A549 (cell line): ENCODE measurements around the gene IZUMO1R. TPM values are rescaled to one million over a fixed set of nuclear protein-coding genes. Genes with fewer than 3 reads are reported as not detected.
A peak's percentile ranks its signal among the peaks of the same experiment; 100 is the strongest.

Experiments
- ATAC-seq, 2 experiments: fragments of 200-7000 bp in 1 of 2; fragments of >200 bp in 1 of 2; cut with Nextera tagmentation in 1 of 2; cut with Tn5 transposase in 1 of 2; 3 replicates each; pipeline versions ENCODE4 v1.8.0 to v1.9.1; 2018 to 2020; ENCODE audit warnings: mild to moderate bottlenecking in 1 of 2, moderate library complexity in 1 of 2
- CTCF ChIA-PET: fragments of 300-600 bp; sonication (Branson Sonifier 250); formaldehyde crosslinking; extraction: SDS; loops from one replicate; lab custom pipeline; 2021; ENCODE audit warnings: antibody characterized with exemption, inconsistent platforms; lab: Yijun Ruan, JAX
- POLR2A ChIA-PET: fragments of 350-600 bp; formaldehyde crosslinking; extraction: SDS; loops from one replicate; lab custom pipeline; 2021; ENCODE audit warnings: antibody characterized with exemption, inconsistent platforms; lab: Yijun Ruan, JAX
- DNase-seq, 2 experiments: peaks; one replicate each; pipeline versions ENCODE4 v3.0.0 to v3.0.0-alpha.2; 2011 to 2016; ENCODE audit warnings: low read depth in 1 of 2, low spot score in 1 of 2
- FAIRE-seq: peaks from 2 replicates; lab custom pipeline; 2011; peaks lifted over from hg19 to GRCh38; lab: Jason Lieb, UNC
- H3K27ac ChIP-seq, 2 experiments: fragments of >200 bp; sonication (Bioruptor Twin); formaldehyde crosslinking; 3 replicates each; pipeline ENCODE4 v1.5.1; 2016 to 2017
- H3K4me1 ChIP-seq: fragments of >200 bp; sonication (Bioruptor Twin); formaldehyde crosslinking; 3 replicates; pipeline ENCODE4 v1.6.1; 2016
- H3K4me2 ChIP-seq: fragments of >200 bp; sonication (Bioruptor Twin); formaldehyde crosslinking; 3 replicates; pipeline ENCODE4 v1.6.1; 2016
- H3K4me3 ChIP-seq: fragments of >200 bp; sonication (Bioruptor Twin); formaldehyde crosslinking; 3 replicates; pipeline ENCODE4 v1.5.1; 2016
- H3K9me3 ChIP-seq: fragments of >200 bp; sonication (Bioruptor Twin); formaldehyde crosslinking; 3 replicates; pipeline ENCODE4 v1.6.1; 2016
- CBX8 ChIP-seq: fragments of 200-600 bp; sonication (generic); IDR thresholded peaks from 2 replicates; pipeline ENCODE4 v1.6.1; 2016
- CEBPB ChIP-seq, 2 experiments: fragments of >200 bp in 1 of 2; sonication (Bioruptor Twin) in 1 of 2; formaldehyde crosslinking in 1 of 2; IDR thresholded peaks; 2 replicates each; pipeline ENCODE4 v1.6.1; 2012 to 2016
- EHF ChIP-seq: fragments of 250-450 bp; sonication (Bioruptor Pico); IDR thresholded peaks from 2 replicates; pipeline ENCODE4 v1.5.0; 2020; ENCODE audit warnings: mild to moderate bottlenecking
- EHMT2 ChIP-seq: fragments of 200-600 bp; sonication (generic); IDR thresholded peaks from 2 replicates; pipeline ENCODE4 v1.6.1; 2016; ENCODE audit warnings: antibody characterized with exemption, low read depth, mild to moderate bottlenecking, moderate library complexity
- EP300 ChIP-seq, 2 experiments: fragments of >200 bp; sonication (Bioruptor Twin); formaldehyde crosslinking; IDR thresholded peaks; 2 replicates in 1 of 2; 3 replicates in 1 of 2; pipeline ENCODE4 v1.6.1; 2016 to 2017
- FOSB ChIP-seq: fragments of 250-450 bp; sonication (Bioruptor Pico); IDR thresholded peaks from 2 replicates; pipeline ENCODE4 v1.5.0; 2020; ENCODE audit warnings: mild to moderate bottlenecking, moderate library complexity
- GATA3 ChIP-seq: IDR thresholded peaks from 2 replicates; pipeline ENCODE4 v1.6.1; 2012; ENCODE audit warnings: borderline replicate concordance
- HEYL ChIP-seq: fragments of 250-450 bp; sonication (Bioruptor Pico); IDR thresholded peaks from 2 replicates; pipeline ENCODE4 v1.8.0; 2021; ENCODE audit warnings: mild to moderate bottlenecking, moderate library complexity
- HOXB5 ChIP-seq: fragments of 250-450 bp; sonication (Bioruptor Pico); IDR thresholded peaks from 2 replicates; pipeline ENCODE4 v1.5.0; 2020; ENCODE audit warnings: mild to moderate bottlenecking, moderate library complexity
- JUN ChIP-seq, 2 experiments: fragments of >200 bp; sonication (Bioruptor Twin); formaldehyde crosslinking; IDR thresholded peaks; 2 replicates in 1 of 2; 3 replicates in 1 of 2; pipeline ENCODE4 v1.6.1; 2016 to 2017
- KDM5A ChIP-seq: fragments of 200-600 bp; sonication (generic); IDR thresholded peaks from 2 replicates; pipeline ENCODE4 v1.6.1; 2016; ENCODE audit warnings: antibody characterized with exemption, mild to moderate bottlenecking
- NFE2L2 ChIP-seq: fragments of 150-350 bp; conservative IDR thresholded peaks from 2 replicates; pipeline ENCODE4 v1.6.1; 2014; ENCODE audit warnings: low read length
- NPAS2 ChIP-seq: fragments of 250-450 bp; sonication (Bioruptor Pico); IDR thresholded peaks from 2 replicates; pipeline ENCODE4 v1.8.0; 2022; ENCODE audit warnings: mild to moderate bottlenecking, moderate library complexity, borderline replicate concordance
- POLR2AphosphoS2 ChIP-seq: conservative IDR thresholded peaks from 2 replicates; pipeline ENCODE4 v1.6.1; 2012; ENCODE audit warnings: low read length, improper control_type of control experiment, inconsistent platforms
- RAD21 ChIP-seq, 2 experiments: fragments of >200 bp in 1 of 2; sonication (Bioruptor Twin) in 1 of 2; formaldehyde crosslinking in 1 of 2; IDR thresholded peaks in 1 of 2; conservative IDR thresholded peaks in 1 of 2; 2 replicates in 1 of 2; 3 replicates in 1 of 2; pipeline ENCODE4 v1.6.1; 2012 to 2018; ENCODE audit warnings: inconsistent platforms in 1 of 2
- RARB ChIP-seq: fragments of 250-450 bp; sonication (Bioruptor Pico); IDR thresholded peaks from 2 replicates; pipeline ENCODE4 v1.8.0; 2021; ENCODE audit warnings: mild to moderate bottlenecking, moderate library complexity
- RFX5 ChIP-seq: fragments of 450-650 bp; IDR thresholded peaks from 2 replicates; pipeline ENCODE4 v1.7.1; 2014; ENCODE audit warnings: antibody characterized with exemption, mild to moderate bottlenecking, moderate library complexity
- RNF2 ChIP-seq: fragments of 200-600 bp; sonication (generic); IDR thresholded peaks from 2 replicates; pipeline ENCODE4 v1.6.1; 2016; ENCODE audit warnings: low read depth, mild to moderate bottlenecking, antibody characterized with exemption, moderate library complexity, borderline replicate concordance
- SMC3 ChIP-seq: fragments of >200 bp; sonication (Bioruptor Twin); formaldehyde crosslinking; IDR thresholded peaks from 3 replicates; pipeline ENCODE4 v1.6.1; 2018; ENCODE audit warnings: inconsistent platforms
- TFCP2L1 ChIP-seq: fragments of 250-450 bp; sonication (Bioruptor Pico); IDR thresholded peaks from 2 replicates; pipeline ENCODE4 v1.5.0; 2021; ENCODE audit warnings: mild to moderate bottlenecking
- ZFP36 ChIP-seq: fragments of 450-650 bp; IDR thresholded peaks from 2 replicates; pipeline ENCODE4 v1.6.1; 2014; ENCODE audit warnings: borderline replicate concordance; ENCODE audit not compliant: partially characterized antibody
- WGBS: methylation state at CpG from one replicate; pipeline ENCODE4 v1.1.6; 2017; ENCODE audit errors: missing lambda C conversion rate; 5-methylcytosine and 5-hydroxymethylcytosine counted together
- polyA plus RNA-seq, 4 experiments: library from polyadenylated mRNA; depleted of rRNA in 3 of 4; stranded (reverse); fragments of >200 nt; fragmentation: RNase III in 1 of 4; extraction: RNeasy Plus Mini Kit Qiagen cat#74134 plus additional on column Dnase treatment in 1 of 4; gene quantifications; 2 replicates in 3 of 4; 3 replicates in 1 of 4; pipeline ENCODE4 v1.2.3, GENCODE V29; 2011 to 2017
- TF ChIP-seq, protein P1 (sequence below): fragments of >200 bp; sonication (Bioruptor Twin); formaldehyde crosslinking; IDR thresholded peaks from 3 replicates; pipeline ENCODE4 v1.6.1; 2016
- TF ChIP-seq, protein P2 (sequence below): fragments of 450-650 bp; IDR thresholded peaks from 2 replicates; pipeline ENCODE4 v1.6.1; 2014; ENCODE audit warnings: antibody characterized with exemption
- TF ChIP-seq, protein P3 (sequence below): IDR thresholded peaks from 2 replicates; pipeline ENCODE4 v1.6.1; 2012; ENCODE audit warnings: low read depth, borderline replicate concordance
- TF ChIP-seq, protein P4 (sequence below): fragments of 200-600 bp; sonication (generic); IDR thresholded peaks from 2 replicates; pipeline ENCODE4 v1.6.1; 2016; ENCODE audit warnings: antibody characterized with exemption, mild to moderate bottlenecking, moderate library complexity
- TF ChIP-seq, protein P5 (sequence below): IDR thresholded peaks from 2 replicates; pipeline ENCODE4 v1.6.1; 2012

Gene IZUMO1R
- polyA plus RNA-seq, 2 of the 4 experiments (the other 2 are of a cell fraction): not detected

DNA sequence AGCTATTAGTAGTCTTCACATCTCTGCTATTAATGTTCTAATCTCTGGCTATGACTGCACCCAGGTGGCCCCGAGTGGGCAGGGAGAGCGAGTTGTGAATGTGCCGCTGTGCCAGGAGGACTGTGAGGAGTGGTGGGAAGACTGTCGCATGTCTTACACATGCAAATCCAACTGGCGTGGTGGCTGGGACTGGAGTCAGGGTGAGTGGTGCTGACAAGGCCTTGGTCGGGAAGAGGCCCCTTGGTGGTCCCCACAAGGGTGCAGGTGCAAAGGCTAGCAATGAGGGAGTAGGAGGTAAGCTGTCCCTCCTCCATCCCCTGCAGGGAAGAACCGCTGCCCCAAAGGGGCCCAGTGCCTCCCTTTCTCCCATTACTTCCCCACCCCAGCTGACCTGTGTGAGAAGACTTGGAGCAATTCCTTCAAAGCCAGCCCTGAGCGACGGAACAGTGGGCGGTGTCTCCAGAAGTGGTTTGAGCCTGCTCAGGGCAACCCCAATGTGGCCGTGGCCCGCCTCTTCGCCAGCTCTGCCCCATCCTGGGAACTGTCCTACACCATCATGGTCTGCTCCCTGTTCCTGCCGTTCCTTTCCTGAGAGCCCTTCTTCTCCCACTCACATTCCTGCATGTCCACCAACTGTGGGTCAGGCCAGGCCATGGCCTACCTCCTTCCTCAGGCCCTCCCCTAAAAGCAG is 2.9 kb downstream of the IZUMO1R start (continued):
- TF ChIP-seq NPAS2 (CRISPR knock-in tag): no peak
- TF ChIP-seq EHMT2: no peak
- no peak for TF ChIP-seq TFCP2L1 (CRISPR knock-in tag)
- TF ChIP-seq GATA3: no peak

DNA sequence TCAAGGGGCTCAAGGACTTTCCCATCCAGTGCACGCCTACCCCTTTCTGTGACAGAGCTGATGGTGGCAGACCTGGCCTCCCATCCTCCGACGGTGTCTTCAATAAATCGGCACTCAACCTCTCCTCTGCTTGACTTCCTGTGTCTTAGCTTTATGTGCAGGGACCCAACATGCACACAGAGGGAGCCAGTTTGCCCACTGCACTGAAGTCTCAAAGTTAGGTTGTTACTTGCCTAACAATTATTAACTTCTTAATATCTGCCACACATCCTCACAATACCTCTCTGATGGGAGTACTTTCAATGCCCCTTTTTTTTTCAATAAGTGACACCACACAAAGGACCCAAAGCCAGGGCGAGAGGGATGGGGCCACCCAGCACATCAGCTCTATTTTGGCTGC is 3.6 kb downstream of the IZUMO1R start:
- Histone ChIP-seq H3K4me2 (no peak overlapping the region), H3K27ac (no peak overlapping the region), H3K9me3 (no peaks in the 10 kb centered on the region), H3K4me1 (peaks cover 12% of the 10 kb centered on the region; the same call in 2 of the 3 replicates), H3K4me3 (no peak overlapping the region)
- DNase-seq (no peak), FAIRE-seq (no peak), ATAC-seq (no peak)
- 79% methylated on average over 5 of the region's 5 CpGs for WGBS
- TF ChIP-seq SMC3 (no peak), EP300 (IDR thresholded peaks at IDR 0.05) (no peak), POLR2AphosphoS2 (no peak), RARB (no peak), CBX8 (no peak)
- TF ChIP-seq, protein P1, sequence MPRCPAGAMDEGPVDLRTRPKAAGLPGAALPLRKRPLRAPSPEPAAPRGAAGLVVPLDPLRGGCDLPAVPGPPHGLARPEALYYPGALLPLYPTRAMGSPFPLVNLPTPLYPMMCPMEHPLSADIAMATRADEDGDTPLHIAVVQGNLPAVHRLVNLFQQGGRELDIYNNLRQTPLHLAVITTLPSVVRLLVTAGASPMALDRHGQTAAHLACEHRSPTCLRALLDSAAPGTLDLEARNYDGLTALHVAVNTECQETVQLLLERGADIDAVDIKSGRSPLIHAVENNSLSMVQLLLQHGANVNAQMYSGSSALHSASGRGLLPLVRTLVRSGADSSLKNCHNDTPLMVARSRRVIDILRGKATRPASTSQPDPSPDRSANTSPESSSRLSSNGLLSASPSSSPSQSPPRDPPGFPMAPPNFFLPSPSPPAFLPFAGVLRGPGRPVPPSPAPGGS: no peak
- POLR2A ChIA-PET: no interaction called here
- CTCF ChIA-PET: interaction anchor here (1.6 kb wide), 1 partner anchor 109 kb away, joined by 4 read pairs; no protein-coding TSS in a partner anchor

DNA sequence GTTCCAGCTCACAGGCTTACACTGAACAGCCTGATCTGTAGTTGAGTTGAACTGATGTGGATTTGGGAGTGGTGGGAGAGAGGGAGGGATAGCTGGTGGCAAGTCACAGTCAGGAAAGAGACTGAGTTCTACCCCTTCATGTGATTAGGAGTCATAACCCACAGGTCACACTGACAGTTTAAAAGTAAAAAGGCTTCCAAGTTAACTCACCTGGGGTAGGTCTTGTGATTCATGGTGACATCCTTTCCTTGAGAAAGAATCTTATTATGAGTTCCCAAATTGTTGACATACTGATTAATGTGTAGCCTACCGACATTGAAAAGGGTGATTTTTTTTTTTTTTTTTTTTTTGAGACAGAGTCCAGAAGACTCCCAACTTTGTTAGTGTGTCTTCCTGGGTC is 5.4 kb downstream of the IZUMO1R start:
- TF ChIP-seq EHF (CRISPR knock-in tag) (no peak), RFX5 (no peak), CBX8 (no peak), RNF2 (no peak)
- TF ChIP-seq, protein P2, sequence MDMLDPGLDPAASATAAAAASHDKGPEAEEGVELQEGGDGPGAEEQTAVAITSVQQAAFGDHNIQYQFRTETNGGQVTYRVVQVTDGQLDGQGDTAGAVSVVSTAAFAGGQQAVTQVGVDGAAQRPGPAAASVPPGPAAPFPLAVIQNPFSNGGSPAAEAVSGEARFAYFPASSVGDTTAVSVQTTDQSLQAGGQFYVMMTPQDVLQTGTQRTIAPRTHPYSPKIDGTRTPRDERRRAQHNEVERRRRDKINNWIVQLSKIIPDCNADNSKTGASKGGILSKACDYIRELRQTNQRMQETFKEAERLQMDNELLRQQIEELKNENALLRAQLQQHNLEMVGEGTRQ: no peak
- TF ChIP-seq, protein P3, sequence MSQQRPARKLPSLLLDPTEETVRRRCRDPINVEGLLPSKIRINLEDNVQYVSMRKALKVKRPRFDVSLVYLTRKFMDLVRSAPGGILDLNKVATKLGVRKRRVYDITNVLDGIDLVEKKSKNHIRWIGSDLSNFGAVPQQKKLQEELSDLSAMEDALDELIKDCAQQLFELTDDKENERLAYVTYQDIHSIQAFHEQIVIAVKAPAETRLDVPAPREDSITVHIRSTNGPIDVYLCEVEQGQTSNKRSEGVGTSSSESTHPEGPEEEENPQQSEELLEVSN: no peak
- TF ChIP-seq, all 56 proteins: peak for 0
- FAIRE-seq (no peak), ATAC-seq (no peak), DNase-seq (no peak)
- H3K4me1 ChIP-seq: peaks cover 7% of the 10 kb centered on the region; the same call in 2 of the 3 replicates
- no peak overlapping the region for H3K27ac ChIP-seq
- ChIA-PET CTCF (interaction anchor here (0.6 kb wide), 1 partner anchor 176 kb away, joined by 3 read pairs; no protein-coding TSS in a partner anchor), POLR2A (no interaction called here)
- WGBS: 0% methylated on average over 1 of the region's 1 CpG
- 0 out of 3 replicates have a peak overlapping the region, but pooled peaks have one; percentile 1 for H3K4me2 ChIP-seq
- no peak overlapping the region for H3K4me3 ChIP-seq
- H3K9me3 ChIP-seq: no peaks in the 10 kb centered on the region

DNA sequence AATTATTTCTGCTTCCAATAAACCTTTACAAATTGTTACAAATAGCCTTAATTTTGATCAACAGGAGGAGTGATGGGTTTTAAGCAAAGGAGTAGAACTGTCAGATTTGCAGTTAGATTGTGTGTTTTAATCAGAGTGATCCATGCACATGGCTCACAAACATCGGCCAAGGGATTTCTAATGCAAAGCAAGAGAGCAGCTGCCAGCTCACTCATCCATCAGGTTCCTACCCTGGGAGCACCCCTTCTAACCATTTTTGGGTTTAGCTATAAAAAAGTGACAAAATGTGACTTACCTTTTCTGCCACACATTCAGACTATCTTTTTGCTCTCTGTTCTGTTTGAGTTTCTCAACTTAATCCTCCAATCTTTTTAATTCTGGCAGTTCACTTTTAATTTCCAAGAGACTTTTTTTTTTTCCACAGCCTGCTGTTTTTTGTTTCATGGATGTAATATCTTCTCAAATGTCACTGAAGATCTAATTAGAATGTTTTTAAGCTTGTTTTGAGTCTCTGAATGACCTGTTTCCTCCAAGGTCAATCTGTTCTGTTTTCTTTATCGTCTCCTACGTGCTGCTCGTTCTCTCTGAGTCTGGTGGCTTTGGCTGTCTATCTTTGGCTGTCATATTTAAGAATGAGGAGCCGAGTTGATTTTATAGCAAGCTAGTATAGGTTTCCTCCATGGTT is 6.0 kb downstream of the IZUMO1R start:
- DNase-seq: no peak
- ChIA-PET POLR2A (no interaction called here), CTCF (interaction anchor here (0.6 to 1.2 kb wide), 3 partner anchors 14 to 176 kb away, joined by 3 read pairs; no protein-coding TSS in a partner anchor)
- no peak for FAIRE-seq
- no peak overlapping the region for H3K4me2 ChIP-seq
- peaks cover 2% of the 10 kb centered on the region; the same call in 2 of the 3 replicates for H3K4me1 ChIP-seq
- 69% methylated on average over 5 of the region's 5 CpGs for WGBS
- H3K9me3 ChIP-seq: no peaks in the 10 kb centered on the region
- no peak overlapping the region for H3K27ac ChIP-seq
- H3K4me3 ChIP-seq: no peak overlapping the region
- ATAC-seq: no peak
- no peak for TF ChIP-seq HEYL (CRISPR knock-in tag)
- no peak for TF ChIP-seq FOSB (CRISPR knock-in tag)
- TF ChIP-seq, protein P4, sequence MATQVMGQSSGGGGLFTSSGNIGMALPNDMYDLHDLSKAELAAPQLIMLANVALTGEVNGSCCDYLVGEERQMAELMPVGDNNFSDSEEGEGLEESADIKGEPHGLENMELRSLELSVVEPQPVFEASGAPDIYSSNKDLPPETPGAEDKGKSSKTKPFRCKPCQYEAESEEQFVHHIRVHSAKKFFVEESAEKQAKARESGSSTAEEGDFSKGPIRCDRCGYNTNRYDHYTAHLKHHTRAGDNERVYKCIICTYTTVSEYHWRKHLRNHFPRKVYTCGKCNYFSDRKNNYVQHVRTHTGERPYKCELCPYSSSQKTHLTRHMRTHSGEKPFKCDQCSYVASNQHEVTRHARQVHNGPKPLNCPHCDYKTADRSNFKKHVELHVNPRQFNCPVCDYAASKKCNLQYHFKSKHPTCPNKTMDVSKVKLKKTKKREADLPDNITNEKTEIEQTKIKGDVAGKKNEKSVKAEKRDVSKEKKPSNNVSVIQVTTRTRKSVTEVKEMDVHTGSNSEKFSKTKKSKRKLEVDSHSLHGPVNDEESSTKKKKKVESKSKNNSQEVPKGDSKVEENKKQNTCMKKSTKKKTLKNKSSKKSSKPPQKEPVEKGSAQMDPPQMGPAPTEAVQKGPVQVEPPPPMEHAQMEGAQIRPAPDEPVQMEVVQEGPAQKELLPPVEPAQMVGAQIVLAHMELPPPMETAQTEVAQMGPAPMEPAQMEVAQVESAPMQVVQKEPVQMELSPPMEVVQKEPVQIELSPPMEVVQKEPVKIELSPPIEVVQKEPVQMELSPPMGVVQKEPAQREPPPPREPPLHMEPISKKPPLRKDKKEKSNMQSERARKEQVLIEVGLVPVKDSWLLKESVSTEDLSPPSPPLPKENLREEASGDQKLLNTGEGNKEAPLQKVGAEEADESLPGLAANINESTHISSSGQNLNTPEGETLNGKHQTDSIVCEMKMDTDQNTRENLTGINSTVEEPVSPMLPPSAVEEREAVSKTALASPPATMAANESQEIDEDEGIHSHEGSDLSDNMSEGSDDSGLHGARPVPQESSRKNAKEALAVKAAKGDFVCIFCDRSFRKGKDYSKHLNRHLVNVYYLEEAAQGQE: no peak
- no peak for TF ChIP-seq HOXB5 (CRISPR knock-in tag)
- no peak for TF ChIP-seq RAD21 (conservative IDR thresholded peaks at IDR 0.05 in 1 of 2, IDR thresholded peaks at IDR 0.05 in 1 of 2)
- TF ChIP-seq ZFP36: no peak
- no peak for TF ChIP-seq NFE2L2
- no peak for TF ChIP-seq JUN (IDR thresholded peaks at IDR 0.05)
- TF ChIP-seq, protein P5, sequence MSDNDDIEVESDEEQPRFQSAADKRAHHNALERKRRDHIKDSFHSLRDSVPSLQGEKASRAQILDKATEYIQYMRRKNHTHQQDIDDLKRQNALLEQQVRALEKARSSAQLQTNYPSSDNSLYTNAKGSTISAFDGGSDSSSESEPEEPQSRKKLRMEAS: no peak
- no peak for TF ChIP-seq CEBPB (IDR thresholded peaks at IDR 0.05)
- TF ChIP-seq KDM5A: no peak
